SK-N-SH treated with all-trans-retinoic acid at 6 μM for 48 hours (cell line): ENCODE data around the gene NSD2.
"Not testable (repeated sequence)": the region's sequence is repeated elsewhere in the genome, so short reads cannot be mapped to it uniquely, and the experiment has no call there.

Experiments used
- ATAC-seq: fragments of 200-7000 bp; cut with Tn5 transposase; 3 replicates; pipeline ENCODE4 v1.9.1; 2020; ENCODE audit warnings: mild to moderate bottlenecking, moderate library complexity
- ARNTL ChIP-seq: fragments of 450-650 bp; formaldehyde crosslinking; IDR thresholded peaks from 2 replicates; pipeline ENCODE4 v1.5.0; 2020; ENCODE audit warnings: low read depth, mild to moderate bottlenecking, moderate library complexity, borderline replicate concordance
- BACH2 ChIP-seq: fragments of 250-450 bp; sonication (Bioruptor Pico); IDR thresholded peaks from 2 replicates; pipeline ENCODE4 v1.9.0; 2021; ENCODE audit warnings: mild to moderate bottlenecking, borderline replicate concordance
- CREB5 ChIP-seq: fragments of 250-450 bp; sonication (Bioruptor Pico); IDR thresholded peaks from 2 replicates; pipeline ENCODE4 v1.5.1; 2020; ENCODE audit warnings: low read depth, mild to moderate bottlenecking, moderate library complexity
- CSDC2 ChIP-seq: fragments of 250-450 bp; sonication (Bioruptor Pico); IDR thresholded peaks from 2 replicates; pipeline ENCODE4 v1.5.0; 2020; ENCODE audit warnings: mild to moderate bottlenecking, moderate library complexity
- ESRRG ChIP-seq: fragments of 250-450 bp; sonication (Bioruptor Pico); IDR thresholded peaks from 2 replicates; pipeline ENCODE4 v1.6.1; 2021; ENCODE audit warnings: mild to moderate bottlenecking
- GLIS3 ChIP-seq: fragments of 250-450 bp; sonication (Bioruptor Pico); IDR thresholded peaks from 2 replicates; pipeline ENCODE4 v1.5.0; 2020; ENCODE audit warnings: mild to moderate bottlenecking, moderate library complexity
- ISL1 ChIP-seq: fragments of 250-450 bp; sonication (Bioruptor Pico); IDR thresholded peaks from 2 replicates; pipeline ENCODE4 v2.1.2; 2022; ENCODE audit warnings: mild to moderate bottlenecking, moderate library complexity
- PPARA ChIP-seq: fragments of 250-450 bp; sonication (Bioruptor Pico); IDR thresholded peaks from 2 replicates; pipeline ENCODE4 v1.5.0; 2020; ENCODE audit warnings: mild to moderate bottlenecking, borderline replicate concordance
- TOX ChIP-seq: fragments of 250-450 bp; sonication (Bioruptor Pico); IDR thresholded peaks from 2 replicates; pipeline ENCODE4 v1.8.0; 2021; ENCODE audit warnings: mild to moderate bottlenecking, moderate library complexity, borderline replicate concordance
- ZC3H10 ChIP-seq: fragments of 250-450 bp; sonication (Bioruptor Pico); IDR thresholded peaks from 2 replicates; pipeline ENCODE4 v1.5.1; 2021; ENCODE audit warnings: mild to moderate bottlenecking, moderate library complexity
- ZFP3 ChIP-seq: fragments of 250-450 bp; sonication (Bioruptor Pico); IDR thresholded peaks from 2 replicates; pipeline ENCODE4 v1.5.0; 2020; ENCODE audit warnings: mild to moderate bottlenecking, moderate library complexity
- ZFP30 ChIP-seq: fragments of 450-650 bp; formaldehyde crosslinking; IDR thresholded peaks from 2 replicates; pipeline ENCODE4 v1.5.0; 2022; ENCODE audit warnings: mild to moderate bottlenecking, moderate library complexity
- ZNF565 ChIP-seq: fragments of 450-650 bp; formaldehyde crosslinking; conservative IDR thresholded peaks from 2 replicates; pipeline ENCODE4 v1.5.0; 2020; ENCODE audit warnings: low read depth, mild to moderate bottlenecking, moderate library complexity
- ZNF70 ChIP-seq: fragments of 450-650 bp; formaldehyde crosslinking; IDR thresholded peaks from 2 replicates; pipeline ENCODE4 v1.5.0; 2020; ENCODE audit warnings: mild to moderate bottlenecking, moderate library complexity
- TF ChIP-seq, protein P1 (sequence below): fragments of 250-450 bp; sonication (Bioruptor Pico); IDR thresholded peaks from 2 replicates; pipeline ENCODE4 v1.8.0; 2021; ENCODE audit warnings: low read depth, mild to moderate bottlenecking, moderate library complexity, borderline replicate concordance
- TF ChIP-seq, protein P2 (sequence below): fragments of 250-450 bp; sonication (Bioruptor Pico); IDR thresholded peaks from 2 replicates; pipeline ENCODE4 v1.8.0; 2020; ENCODE audit warnings: mild to moderate bottlenecking, moderate library complexity, borderline replicate concordance
- TF ChIP-seq, protein P3 (sequence below): fragments of 250-450 bp; sonication (Bioruptor Pico); IDR thresholded peaks from 2 replicates; pipeline ENCODE4 v1.5.1; 2021; ENCODE audit warnings: mild to moderate bottlenecking, moderate library complexity

The NSD2 gene

GRCh38 chr4:1835836-1836235, 35.4 kb upstream of the NSD2 start:
- not testable (repeated sequence) for ATAC-seq

- no peak for ATAC-seq
- TF ChIP-seq ZNF565 (CRISPR knock-in tag) (no peak), PPARA (CRISPR knock-in tag) (no peak), ARNTL (CRISPR knock-in tag) (no peak), BACH2 (CRISPR knock-in tag) (no peak), ISL1 (CRISPR knock-in tag) (no peak), CREB5 (CRISPR knock-in tag) (no peak), GLIS3 (no peak), ZFP30 (CRISPR knock-in tag) (no peak), ZC3H10 (CRISPR knock-in tag) (no peak), ESRRG (CRISPR knock-in tag) (no peak), CSDC2 (CRISPR knock-in tag) (no peak), ZNF70 (CRISPR knock-in tag) (no peak)
- TF ChIP-seq, protein P1, sequence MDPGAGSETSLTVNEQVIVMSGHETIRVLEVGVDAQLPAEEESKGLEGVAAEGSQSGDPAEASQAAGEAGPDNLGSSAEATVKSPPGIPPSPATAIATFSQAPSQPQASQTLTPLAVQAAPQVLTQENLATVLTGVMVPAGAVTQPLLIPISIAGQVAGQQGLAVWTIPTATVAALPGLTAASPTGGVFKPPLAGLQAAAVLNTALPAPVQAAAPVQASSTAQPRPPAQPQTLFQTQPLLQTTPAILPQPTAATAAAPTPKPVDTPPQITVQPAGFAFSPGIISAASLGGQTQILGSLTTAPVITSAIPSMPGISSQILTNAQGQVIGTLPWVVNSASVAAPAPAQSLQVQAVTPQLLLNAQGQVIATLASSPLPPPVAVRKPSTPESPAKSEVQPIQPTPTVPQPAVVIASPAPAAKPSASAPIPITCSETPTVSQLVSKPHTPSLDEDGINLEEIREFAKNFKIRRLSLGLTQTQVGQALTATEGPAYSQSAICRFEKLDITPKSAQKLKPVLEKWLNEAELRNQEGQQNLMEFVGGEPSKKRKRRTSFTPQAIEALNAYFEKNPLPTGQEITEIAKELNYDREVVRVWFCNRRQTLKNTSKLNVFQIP (CRISPR knock-in tag) = no peak
- TF ChIP-seq, protein P2, sequence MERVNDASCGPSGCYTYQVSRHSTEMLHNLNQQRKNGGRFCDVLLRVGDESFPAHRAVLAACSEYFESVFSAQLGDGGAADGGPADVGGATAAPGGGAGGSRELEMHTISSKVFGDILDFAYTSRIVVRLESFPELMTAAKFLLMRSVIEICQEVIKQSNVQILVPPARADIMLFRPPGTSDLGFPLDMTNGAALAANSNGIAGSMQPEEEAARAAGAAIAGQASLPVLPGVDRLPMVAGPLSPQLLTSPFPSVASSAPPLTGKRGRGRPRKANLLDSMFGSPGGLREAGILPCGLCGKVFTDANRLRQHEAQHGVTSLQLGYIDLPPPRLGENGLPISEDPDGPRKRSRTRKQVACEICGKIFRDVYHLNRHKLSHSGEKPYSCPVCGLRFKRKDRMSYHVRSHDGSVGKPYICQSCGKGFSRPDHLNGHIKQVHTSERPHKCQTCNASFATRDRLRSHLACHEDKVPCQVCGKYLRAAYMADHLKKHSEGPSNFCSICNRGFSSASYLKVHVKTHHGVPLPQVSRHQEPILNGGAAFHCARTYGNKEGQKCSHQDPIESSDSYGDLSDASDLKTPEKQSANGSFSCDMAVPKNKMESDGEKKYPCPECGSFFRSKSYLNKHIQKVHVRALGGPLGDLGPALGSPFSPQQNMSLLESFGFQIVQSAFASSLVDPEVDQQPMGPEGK (CRISPR knock-in tag) = no peak
- TF ChIP-seq, all 23 proteins: peak for 0
Measured at GRCh38 chr4:1836650-1837049, 34.5 kb upstream of the NSD2 start.

- TF ChIP-seq ISL1 (CRISPR knock-in tag) (no peak), CSDC2 (CRISPR knock-in tag) (no peak), ZC3H10 (CRISPR knock-in tag) (no peak), ESRRG (CRISPR knock-in tag) (no peak), BACH2 (CRISPR knock-in tag) (no peak), ZNF565 (CRISPR knock-in tag) (no peak), TOX (CRISPR knock-in tag) (no peak), CREB5 (CRISPR knock-in tag) (no peak), ZFP3 (CRISPR knock-in tag) (no peak)
- TF ChIP-seq, protein P2 (CRISPR knock-in tag) = no peak
- TF ChIP-seq, protein P1 (CRISPR knock-in tag) = no peak
- TF ChIP-seq, protein P3, sequence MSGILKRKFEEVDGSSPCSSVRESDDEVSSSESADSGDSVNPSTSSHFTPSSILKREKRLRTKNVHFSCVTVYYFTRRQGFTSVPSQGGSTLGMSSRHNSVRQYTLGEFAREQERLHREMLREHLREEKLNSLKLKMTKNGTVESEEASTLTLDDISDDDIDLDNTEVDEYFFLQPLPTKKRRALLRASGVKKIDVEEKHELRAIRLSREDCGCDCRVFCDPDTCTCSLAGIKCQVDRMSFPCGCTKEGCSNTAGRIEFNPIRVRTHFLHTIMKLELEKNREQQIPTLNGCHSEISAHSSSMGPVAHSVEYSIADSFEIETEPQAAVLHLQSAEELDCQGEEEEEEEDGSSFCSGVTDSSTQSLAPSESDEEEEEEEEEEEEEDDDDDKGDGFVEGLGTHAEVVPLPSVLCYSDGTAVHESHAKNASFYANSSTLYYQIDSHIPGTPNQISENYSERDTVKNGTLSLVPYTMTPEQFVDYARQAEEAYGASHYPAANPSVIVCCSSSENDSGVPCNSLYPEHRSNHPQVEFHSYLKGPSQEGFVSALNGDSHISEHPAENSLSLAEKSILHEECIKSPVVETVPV (CRISPR knock-in tag) = no peak
- no peak for ATAC-seq
Measured at GRCh38 chr4:1837069-1837468, 34.1 kb upstream of the NSD2 start.
